HG03565 (cell line): ENCODE measurements around the gene GREB1L.
"Not testable (repeated sequence)": the region's sequence is repeated elsewhere in the genome, so short reads cannot be mapped to it uniquely, and the experiment has no call there.

Experiments used
- ATAC-seq: cut with Tn5 transposase; IDR thresholded peaks from one replicate; pipeline ENCODE4 v1.9.1; 2021; ENCODE audit warnings: mild to moderate bottlenecking, moderate library complexity; ENCODE audit not compliant: unreplicated experiment

GREB1L gene

GRCh38 chr18:21362831-21363230 lies 120.8 kb downstream of the GREB1L start:
- no peak for ATAC-seq

GRCh38 chr18:21363348-21363747 lies 121.3 kb downstream of the GREB1L start:
- no peak for ATAC-seq

- no peak for ATAC-seq
Measured at GRCh38 chr18:21364471-21364870, 122.4 kb downstream of the GREB1L start.

- ATAC-seq: no peak
Measured at GRCh38 chr18:21366896-21367295, 124.9 kb downstream of the GREB1L start.

GRCh38 chr18:21369146-21369545 lies 127.1 kb downstream of the GREB1L start:
- no peak for ATAC-seq

GRCh38 chr18:21369597-21369996 lies 127.6 kb downstream of the GREB1L start:
- not testable (repeated sequence) for ATAC-seq

GRCh38 chr18:21383031-21383430 lies 141.0 kb downstream of the GREB1L start:
- ATAC-seq: no peak

GRCh38 chr18:21386523-21387240 lies 144.7 kb downstream of the GREB1L start:
- no peak for ATAC-seq

GRCh38 chr18:21387886-21388285 lies 145.9 kb downstream of the GREB1L start:
- ATAC-seq: no peak

GRCh38 chr18:21389283-21389682 lies 147.3 kb downstream of the GREB1L start:
- no peak for ATAC-seq

GRCh38 chr18:21389903-21390302 lies 147.9 kb downstream of the GREB1L start:
- no peak for ATAC-seq

- ATAC-seq: no peak
Measured at GRCh38 chr18:21391074-21391673, 149.1 kb downstream of the GREB1L start.

- ATAC-seq: no peak
Measured at GRCh38 chr18:21393986-21394385, 152.0 kb downstream of the GREB1L start.

GRCh38 chr18:21398121-21398520 lies 156.1 kb downstream of the GREB1L start:
- ATAC-seq: no peak

- ATAC-seq: no peak
Measured at GRCh38 chr18:21402272-21402671, 160.2 kb downstream of the GREB1L start.

GRCh38 chr18:21404426-21404825 lies 162.4 kb downstream of the GREB1L start:
- no peak for ATAC-seq

- ATAC-seq: no peak
Measured at GRCh38 chr18:21406116-21406515, 164.1 kb downstream of the GREB1L start.

GRCh38 chr18:21408681-21409080 lies 166.6 kb downstream of the GREB1L start:
- ATAC-seq: no peak

- no peak for ATAC-seq
Measured at GRCh38 chr18:21433436-21433835, 191.4 kb downstream of the GREB1L start.

- ATAC-seq: no peak
Measured at GRCh38 chr18:21439431-21439846, 197.4 kb downstream of the GREB1L start.

- no peak for ATAC-seq
Measured at GRCh38 chr18:21441670-21442069, 199.6 kb downstream of the GREB1L start.

- ATAC-seq: no peak
Measured at GRCh38 chr18:21443776-21444464, 201.9 kb downstream of the GREB1L start.
